ENCODE data around the gene COL16A1.

The COL16A1 gene

DNA sequence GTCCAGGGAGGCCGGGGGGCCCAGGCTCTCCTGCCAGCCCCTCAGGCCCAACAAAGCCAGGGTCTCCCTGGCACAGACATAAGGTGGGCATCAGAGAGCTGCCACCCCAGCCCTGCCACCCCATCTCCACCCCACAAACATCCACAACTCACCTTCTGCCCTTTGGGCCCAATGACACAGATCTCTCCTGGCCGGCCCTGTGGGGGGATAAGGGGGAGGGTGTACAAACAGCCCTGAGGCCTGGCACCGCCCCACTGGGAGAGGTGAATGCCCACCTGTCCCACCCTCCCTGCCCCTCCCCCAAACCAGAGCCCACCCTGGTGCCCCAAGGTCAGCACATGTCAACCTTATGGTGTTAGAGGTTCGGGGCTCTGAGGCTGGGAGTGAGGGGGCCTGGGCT lies 12.4 kb downstream of the COL16A1 start:
- H3K4me3 ChIP-seq (ENCODE audit: low read length), result no peak overlapping the region
- H3K36me3 ChIP-seq (ENCODE audit: insufficient read depth, low read depth, low read length), result no peaks in the 10 kb centered on the region
- no peaks in the 10 kb centered on the region for H3K27me3 ChIP-seq (ENCODE audit: insufficient read depth, low read length)
- no peaks in the 10 kb centered on the region for H3K4me1 ChIP-seq (ENCODE audit: insufficient read depth, low read length)
- no peaks in the 10 kb centered on the region for H3K9me3 ChIP-seq (ENCODE audit: insufficient read depth, low read depth, low read length)
- H3K27ac ChIP-seq (ENCODE audit: low read length), result no peak overlapping the region
- H3K9ac ChIP-seq (ENCODE audit: low read depth, low read length), result no peak overlapping the region

- Histone ChIP-seq H3K36me3 (ENCODE audit: insufficient read depth, low read depth, low read length) (no peaks in the 10 kb centered on the region), H3K4me1 (ENCODE audit: insufficient read depth, low read length) (no peaks in the 10 kb centered on the region), H3K9me3 (ENCODE audit: insufficient read depth, low read depth, low read length) (no peaks in the 10 kb centered on the region), H3K9ac (ENCODE audit: low read depth, low read length) (no peak overlapping the region), H3K4me3 (ENCODE audit: low read length) (no peak overlapping the region), H3K27me3 (ENCODE audit: insufficient read depth, low read length) (no peaks in the 10 kb centered on the region), H3K27ac (ENCODE audit: low read length) (no peak overlapping the region)
Measured at GRCh38 chr1:31690921-31691320, 12.9 kb downstream of the COL16A1 start.

- no peaks in the 10 kb centered on the region for H3K36me3 ChIP-seq (ENCODE audit: insufficient read depth, low read depth, low read length)
- no peak overlapping the region for H3K4me3 ChIP-seq (ENCODE audit: low read length)
- H3K9me3 ChIP-seq (ENCODE audit: insufficient read depth, low read depth, low read length), result no peaks in the 10 kb centered on the region
- H3K27me3 ChIP-seq (ENCODE audit: insufficient read depth, low read length), result no peaks in the 10 kb centered on the region
- H3K27ac ChIP-seq (ENCODE audit: low read length), result no peak overlapping the region
- no peak overlapping the region for H3K9ac ChIP-seq (ENCODE audit: low read depth, low read length)
- no peaks in the 10 kb centered on the region for H3K4me1 ChIP-seq (ENCODE audit: insufficient read depth, low read length)
Measured at GRCh38 chr1:31689854-31690253, 14.0 kb downstream of the COL16A1 start.

DNA sequence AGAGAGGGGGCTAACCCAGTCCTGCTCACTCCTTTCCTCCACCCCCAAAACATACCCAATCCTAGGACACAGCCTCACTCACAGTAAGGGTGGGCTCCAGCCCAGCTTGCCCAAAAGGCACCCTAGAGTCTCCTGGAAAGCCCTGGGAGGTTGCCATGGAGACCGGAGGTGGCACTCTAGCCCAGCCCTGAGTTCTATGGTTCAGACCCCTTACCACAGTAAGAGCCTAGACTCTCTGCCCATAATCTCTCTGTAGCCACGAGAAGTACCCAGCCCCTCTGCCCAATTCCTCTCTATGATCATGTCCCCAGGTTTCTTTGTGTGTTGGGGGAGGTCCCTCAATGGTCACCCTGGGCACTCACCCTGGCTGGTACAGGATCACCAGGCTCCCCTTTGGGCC lies 14.4 kb downstream of the COL16A1 start:
- no peaks in the 10 kb centered on the region for H3K4me1 ChIP-seq (ENCODE audit: insufficient read depth, low read length)
- no peak overlapping the region for H3K4me3 ChIP-seq (ENCODE audit: low read length)
- no peaks in the 10 kb centered on the region for H3K9me3 ChIP-seq (ENCODE audit: insufficient read depth, low read depth, low read length)
- H3K36me3 ChIP-seq (ENCODE audit: insufficient read depth, low read depth, low read length), result no peaks in the 10 kb centered on the region
- H3K27ac ChIP-seq (ENCODE audit: low read length), result no peak overlapping the region
- no peak overlapping the region for H3K9ac ChIP-seq (ENCODE audit: low read depth, low read length)
- no peaks in the 10 kb centered on the region for H3K27me3 ChIP-seq (ENCODE audit: insufficient read depth, low read length)

GRCh38 chr1:31688233-31688918 lies 15.4 kb downstream of the COL16A1 start:
- H3K36me3 ChIP-seq (ENCODE audit: insufficient read depth, low read depth, low read length), result no peaks in the 10 kb centered on the region
- H3K4me1 ChIP-seq (ENCODE audit: insufficient read depth, low read length), result no peaks in the 10 kb centered on the region
- no peaks in the 10 kb centered on the region for H3K27me3 ChIP-seq (ENCODE audit: insufficient read depth, low read length)
- no peaks in the 10 kb centered on the region for H3K9me3 ChIP-seq (ENCODE audit: insufficient read depth, low read depth, low read length)
- H3K27ac ChIP-seq (ENCODE audit: low read length), result no peak overlapping the region
- H3K4me3 ChIP-seq (ENCODE audit: low read length), result no peak overlapping the region
- no peak overlapping the region for H3K9ac ChIP-seq (ENCODE audit: low read depth, low read length)

DNA sequence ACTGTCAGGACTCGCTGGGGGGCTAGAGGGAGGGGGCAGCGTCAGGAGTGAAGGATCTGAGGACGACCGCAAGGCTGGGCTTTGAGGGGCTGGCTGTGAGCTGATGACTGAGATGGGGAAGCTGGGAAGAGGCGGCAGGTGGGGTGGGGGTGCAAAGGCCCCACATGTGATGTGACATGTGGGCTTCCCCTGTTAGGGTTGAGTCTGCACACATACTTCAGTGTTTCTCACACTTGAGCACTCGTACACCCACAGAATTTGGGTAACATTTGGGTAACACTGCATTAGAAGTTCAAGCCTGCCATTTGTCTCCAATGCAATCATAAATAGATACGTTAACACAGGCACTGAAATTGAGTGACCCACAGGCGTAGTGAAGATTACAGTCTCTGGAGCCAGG lies 16.2 kb downstream of the COL16A1 start:
- H3K9me3 ChIP-seq (ENCODE audit: insufficient read depth, low read depth, low read length), result no peaks in the 10 kb centered on the region
- H3K4me3 ChIP-seq (ENCODE audit: low read length), result no peak overlapping the region
- H3K9ac ChIP-seq (ENCODE audit: low read depth, low read length), result no peak overlapping the region
- no peaks in the 10 kb centered on the region for H3K4me1 ChIP-seq (ENCODE audit: insufficient read depth, low read length)
- no peaks in the 10 kb centered on the region for H3K36me3 ChIP-seq (ENCODE audit: insufficient read depth, low read depth, low read length)
- no peak overlapping the region for H3K27ac ChIP-seq (ENCODE audit: low read length)
- H3K27me3 ChIP-seq (ENCODE audit: insufficient read depth, low read length), result no peaks in the 10 kb centered on the region

DNA sequence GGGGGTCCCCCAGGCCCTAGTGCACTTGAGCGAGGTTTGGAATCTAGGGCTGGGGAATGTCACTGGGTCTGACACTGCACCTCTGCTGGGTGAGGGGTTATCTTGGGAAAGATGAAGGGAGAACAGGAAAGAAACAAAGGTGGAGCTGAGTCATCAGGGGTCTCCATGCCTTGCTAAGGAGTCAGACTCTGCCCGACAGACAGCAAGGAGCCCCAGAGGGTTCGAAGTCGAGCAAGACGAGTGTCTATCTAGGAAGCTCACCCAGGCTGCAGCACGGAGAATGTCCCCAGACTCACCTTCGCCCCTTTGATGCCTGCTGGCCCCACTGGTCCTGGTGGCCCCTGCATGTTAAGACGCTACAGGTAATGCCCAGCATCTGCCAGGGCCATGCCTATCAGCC lies 18.0 kb downstream of the COL16A1 start:
- Histone ChIP-seq H3K9me3 (ENCODE audit: insufficient read depth, low read depth, low read length) (no peaks in the 10 kb centered on the region), H3K36me3 (ENCODE audit: insufficient read depth, low read depth, low read length) (no peaks in the 10 kb centered on the region), H3K4me3 (ENCODE audit: low read length) (no peak overlapping the region), H3K9ac (ENCODE audit: low read depth, low read length) (no peak overlapping the region), H3K4me1 (ENCODE audit: insufficient read depth, low read length) (no peaks in the 10 kb centered on the region), H3K27ac (ENCODE audit: low read length) (no peak overlapping the region), H3K27me3 (ENCODE audit: insufficient read depth, low read length) (no peaks in the 10 kb centered on the region)

GRCh38 chr1:31683997-31684396 lies 19.8 kb downstream of the COL16A1 start:
- no peak overlapping the region for H3K27ac ChIP-seq (ENCODE audit: low read length)
- no peaks in the 10 kb centered on the region for H3K27me3 ChIP-seq (ENCODE audit: insufficient read depth, low read length)
- no peaks in the 10 kb centered on the region for H3K36me3 ChIP-seq (ENCODE audit: insufficient read depth, low read depth, low read length)
- no peaks in the 10 kb centered on the region for H3K9me3 ChIP-seq (ENCODE audit: insufficient read depth, low read depth, low read length)
- no peak overlapping the region for H3K9ac ChIP-seq (ENCODE audit: low read depth, low read length)
- H3K4me1 ChIP-seq (ENCODE audit: insufficient read depth, low read length), result no peaks in the 10 kb centered on the region
- no peak overlapping the region for H3K4me3 ChIP-seq (ENCODE audit: low read length)

- Histone ChIP-seq H3K36me3 (ENCODE audit: insufficient read depth, low read depth, low read length) (no peaks in the 10 kb centered on the region), H3K27me3 (ENCODE audit: insufficient read depth, low read length) (no peaks in the 10 kb centered on the region), H3K9me3 (ENCODE audit: insufficient read depth, low read depth, low read length) (no peaks in the 10 kb centered on the region), H3K4me1 (ENCODE audit: insufficient read depth, low read length) (no peaks in the 10 kb centered on the region), H3K27ac (ENCODE audit: low read length) (no peak overlapping the region), H3K9ac (ENCODE audit: low read depth, low read length) (no peak overlapping the region), H3K4me3 (ENCODE audit: low read length) (no peak overlapping the region)
Measured at GRCh38 chr1:31681415-31681814, 22.4 kb downstream of the COL16A1 start.

- Histone ChIP-seq H3K4me3 (ENCODE audit: low read length) (no peak overlapping the region), H3K9ac (ENCODE audit: low read depth, low read length) (no peak overlapping the region), H3K27me3 (ENCODE audit: insufficient read depth, low read length) (no peaks in the 10 kb centered on the region), H3K27ac (ENCODE audit: low read length) (no peak overlapping the region), H3K36me3 (ENCODE audit: insufficient read depth, low read depth, low read length) (no peaks in the 10 kb centered on the region), H3K4me1 (ENCODE audit: insufficient read depth, low read length) (no peaks in the 10 kb centered on the region), H3K9me3 (ENCODE audit: insufficient read depth, low read depth, low read length) (no peaks in the 10 kb centered on the region)
Measured at GRCh38 chr1:31679676-31680230, 24.1 kb downstream of the COL16A1 start.

DNA sequence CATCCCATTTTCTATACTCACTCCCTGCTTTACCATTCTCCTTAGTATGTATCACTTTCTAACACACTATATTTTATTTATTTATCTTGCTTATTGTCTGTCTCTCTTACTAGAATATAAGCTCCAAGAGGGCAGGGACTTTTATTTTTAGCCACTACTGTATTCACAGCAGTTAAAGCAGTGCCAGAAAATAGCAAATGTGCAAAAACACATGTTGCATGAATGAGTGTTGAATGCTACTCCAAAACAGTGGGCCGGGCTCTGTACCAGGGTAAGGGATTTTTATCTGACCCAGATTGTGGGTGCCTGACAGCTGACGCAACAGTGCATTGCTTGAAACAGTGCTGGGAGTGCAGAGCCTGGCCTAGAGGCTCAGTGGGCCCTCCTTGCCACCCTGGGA lies 24.7 kb downstream of the COL16A1 start:
- Histone ChIP-seq H3K27me3 (ENCODE audit: insufficient read depth, low read length) (no peaks in the 10 kb centered on the region), H3K27ac (ENCODE audit: low read length) (no peak overlapping the region), H3K9me3 (ENCODE audit: insufficient read depth, low read depth, low read length) (no peaks in the 10 kb centered on the region), H3K9ac (ENCODE audit: low read depth, low read length) (no peak overlapping the region), H3K36me3 (ENCODE audit: insufficient read depth, low read depth, low read length) (no peaks in the 10 kb centered on the region), H3K4me1 (ENCODE audit: insufficient read depth, low read length) (no peaks in the 10 kb centered on the region), H3K4me3 (ENCODE audit: low read length) (no peak overlapping the region)

GRCh38 chr1:31678681-31679080 lies 25.1 kb downstream of the COL16A1 start:
- no peaks in the 10 kb centered on the region for H3K36me3 ChIP-seq (ENCODE audit: insufficient read depth, low read depth, low read length)
- H3K27me3 ChIP-seq (ENCODE audit: insufficient read depth, low read length), result no peaks in the 10 kb centered on the region
- H3K9me3 ChIP-seq (ENCODE audit: insufficient read depth, low read depth, low read length), result no peaks in the 10 kb centered on the region
- H3K4me3 ChIP-seq (ENCODE audit: low read length), result no peak overlapping the region
- no peak overlapping the region for H3K27ac ChIP-seq (ENCODE audit: low read length)
- no peak overlapping the region for H3K9ac ChIP-seq (ENCODE audit: low read depth, low read length)
- no peaks in the 10 kb centered on the region for H3K4me1 ChIP-seq (ENCODE audit: insufficient read depth, low read length)
